SHP77 treated with DMSO at 0.1 percent for 48 hours (cell line): Measurements from ENCODE around the gene PPP6R2.

ENCODE experiments used
- DNase-seq: peaks from one replicate; lab custom pipeline; 2025; lab: John Stamatoyannopoulos, UW

The PPP6R2 gene

GRCh38 chr22:50468626-50469025 is 125.5 kb downstream of the PPP6R2 start:
- no peak for DNase-seq

DNA sequence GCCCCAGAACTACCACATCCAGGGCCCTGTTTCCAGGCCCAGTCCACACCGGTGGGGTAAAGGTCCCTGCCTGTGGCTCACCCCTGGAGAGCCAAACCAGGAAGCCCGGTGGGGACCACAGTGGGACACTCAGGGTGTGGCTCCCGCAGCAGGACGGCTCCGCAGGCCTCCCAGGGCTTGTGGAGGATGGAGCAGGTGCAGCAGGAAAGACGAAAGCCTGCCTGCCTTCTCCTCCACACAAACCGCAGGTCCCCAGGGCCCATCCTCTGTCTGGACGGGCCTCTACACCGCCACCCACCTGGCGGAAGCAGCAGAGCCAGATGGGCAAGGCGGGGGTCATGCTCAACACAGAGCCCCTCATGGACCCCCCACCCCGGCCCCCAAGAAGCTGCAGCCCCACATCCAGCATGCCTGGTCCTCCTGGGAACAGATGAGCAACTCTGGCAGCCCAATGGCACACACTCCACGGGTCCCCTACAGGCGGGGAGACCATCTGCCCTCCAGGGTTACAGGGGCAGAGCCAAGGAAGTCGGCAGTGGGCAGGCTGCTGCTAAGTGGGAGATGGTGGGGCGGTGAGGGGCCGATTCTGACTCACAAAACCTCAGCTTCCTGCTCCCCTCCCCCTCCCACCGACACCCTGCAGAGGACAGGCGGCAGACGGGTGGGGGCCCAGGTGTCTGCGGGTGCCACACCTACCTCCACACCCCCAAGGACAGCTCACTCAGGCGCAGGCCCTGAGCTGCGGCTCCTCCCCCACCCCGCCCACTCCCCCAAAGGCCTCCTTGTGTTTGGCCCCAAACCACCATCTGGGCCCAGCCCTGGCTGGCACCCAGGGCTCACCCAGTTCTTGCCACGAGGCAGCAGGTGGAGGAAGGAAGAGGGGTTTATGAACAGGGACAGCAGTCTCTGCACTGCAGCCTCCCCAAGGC is 126.5 kb downstream of the PPP6R2 start:
- no peak for DNase-seq

- no peak for DNase-seq
These were observed 127.4 kb downstream of the PPP6R2 start for GRCh38 chr22:50470491-50470890.

DNA sequence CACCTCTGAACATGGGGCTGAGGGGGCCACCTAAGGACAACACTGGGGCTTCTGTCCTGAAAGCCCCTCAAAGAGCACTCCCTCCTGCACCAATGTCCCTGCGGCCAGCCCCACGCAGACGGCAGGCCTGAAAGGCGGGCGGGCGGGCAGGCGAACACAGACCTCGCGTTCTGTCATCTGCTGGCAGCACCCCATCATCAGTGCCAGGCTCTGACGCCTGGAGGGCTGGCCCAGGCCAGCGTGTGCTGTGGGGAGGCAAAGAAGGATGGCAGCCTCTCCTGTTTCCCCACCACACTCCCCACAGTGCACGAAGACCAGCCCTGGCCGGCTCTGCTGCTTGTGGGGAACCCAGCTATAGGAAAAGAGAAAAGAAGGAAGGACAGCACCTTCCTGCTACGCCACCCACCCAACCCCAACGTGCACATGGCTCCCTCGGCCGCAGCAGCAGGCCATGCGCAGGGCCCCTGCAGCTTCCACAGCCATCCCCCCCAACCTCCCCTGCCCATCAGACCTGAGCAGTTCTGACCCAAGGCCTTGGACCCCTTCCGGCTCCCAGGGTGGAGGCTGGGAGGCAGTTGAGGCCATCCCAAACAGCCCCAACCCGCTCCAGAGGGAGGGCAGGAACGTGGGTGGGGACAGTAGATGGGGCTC is 128.2 kb downstream of the PPP6R2 start:
- DNase-seq: no peak

DNA sequence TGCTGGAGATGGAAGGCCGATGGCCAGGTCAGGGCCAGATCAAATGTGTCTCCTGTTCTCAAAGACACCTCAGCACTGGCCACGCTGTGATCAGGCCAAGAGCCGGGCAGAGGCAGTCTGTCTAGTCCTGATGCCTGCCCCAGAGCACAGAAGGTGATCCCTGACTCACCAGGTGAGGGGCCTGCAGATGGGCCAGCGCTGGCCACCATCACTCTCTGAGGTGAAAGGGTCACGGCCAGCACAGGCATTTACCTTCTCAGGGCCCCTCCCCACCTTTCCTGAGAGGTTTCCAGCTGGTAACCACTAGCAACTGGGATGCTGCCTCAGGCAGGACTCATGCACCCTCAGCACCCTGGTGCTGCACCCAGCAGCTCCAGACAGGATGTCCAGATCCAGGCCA is 128.8 kb downstream of the PPP6R2 start:
- no peak for DNase-seq

DNA sequence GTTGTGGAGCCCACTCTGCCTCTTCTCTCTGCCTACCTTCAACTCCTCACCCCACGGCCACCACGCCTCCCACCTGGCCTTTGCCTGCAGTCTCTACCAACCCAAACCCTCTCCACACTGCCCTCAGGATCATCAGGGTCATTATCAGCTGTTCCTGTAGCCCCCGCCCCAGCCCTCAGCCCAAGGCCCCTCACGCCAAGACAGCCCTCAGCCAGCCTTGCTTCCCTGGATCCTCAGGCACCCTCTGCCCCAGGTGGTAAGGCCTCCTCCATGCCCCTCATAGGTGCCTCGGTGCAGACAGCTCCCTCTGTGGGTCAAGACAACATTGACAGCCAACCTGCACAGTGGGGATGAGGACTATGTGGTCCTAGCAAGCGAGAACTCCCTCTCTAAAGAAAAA is 130.0 kb downstream of the PPP6R2 start:
- no peak for DNase-seq

DNA sequence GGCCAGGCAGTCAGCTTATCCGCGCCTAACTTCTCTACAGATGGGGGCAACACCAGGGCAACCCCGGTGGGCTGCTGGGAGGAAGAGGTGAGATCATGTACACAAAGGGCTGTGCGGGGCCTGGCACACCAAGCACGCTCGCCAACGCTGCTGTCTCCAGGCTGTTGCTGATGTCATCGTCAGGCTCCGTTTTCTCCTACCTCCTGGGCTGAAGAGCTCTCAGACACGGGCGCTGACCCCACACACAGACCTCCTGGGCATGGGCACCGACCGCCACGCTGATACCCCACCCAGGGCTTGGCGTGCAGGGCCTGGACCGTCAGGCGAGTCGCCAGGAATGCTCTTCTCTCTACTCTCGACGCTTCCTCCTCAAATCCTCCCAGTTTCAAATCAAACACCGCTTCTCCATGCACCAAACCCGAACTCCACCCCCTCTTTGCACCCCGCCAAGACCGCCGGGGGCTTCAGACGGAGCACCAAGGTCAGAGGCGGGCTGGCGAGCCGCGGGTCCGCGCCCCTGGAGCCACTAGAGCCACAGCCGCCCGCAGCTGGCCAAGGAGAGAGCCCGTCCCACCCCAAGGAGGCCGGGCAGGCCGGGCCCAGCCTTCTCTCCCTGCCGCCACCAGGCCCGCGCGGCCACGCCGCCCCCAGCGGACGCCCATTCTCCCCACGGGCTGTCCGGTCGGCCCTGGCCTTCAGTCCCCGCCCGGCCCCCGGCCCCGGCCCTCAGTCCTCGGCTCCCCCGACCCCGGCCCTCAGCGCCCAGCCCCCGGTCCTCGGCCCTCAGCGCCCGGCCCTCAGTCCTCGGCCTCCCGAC is 130.9 kb downstream of the PPP6R2 start:
- no peak for DNase-seq

- peak; percentile 58 for DNase-seq
These were observed 131.9 kb downstream of the PPP6R2 start, which contains the start of gene SBF1 for GRCh38 chr22:50474710-50475651. Gene SBF1 (minus strand): TSS chr22:50475035. CDS start chr22:50474840, 195 bp downstream.

GRCh38 chr22:50475652-50476002 is 132.5 kb downstream of the PPP6R2 start:
- DNase-seq: no peak

GRCh38 chr22:50476868-50477267 is 133.7 kb downstream of the PPP6R2 start:
- no peak for DNase-seq

DNA sequence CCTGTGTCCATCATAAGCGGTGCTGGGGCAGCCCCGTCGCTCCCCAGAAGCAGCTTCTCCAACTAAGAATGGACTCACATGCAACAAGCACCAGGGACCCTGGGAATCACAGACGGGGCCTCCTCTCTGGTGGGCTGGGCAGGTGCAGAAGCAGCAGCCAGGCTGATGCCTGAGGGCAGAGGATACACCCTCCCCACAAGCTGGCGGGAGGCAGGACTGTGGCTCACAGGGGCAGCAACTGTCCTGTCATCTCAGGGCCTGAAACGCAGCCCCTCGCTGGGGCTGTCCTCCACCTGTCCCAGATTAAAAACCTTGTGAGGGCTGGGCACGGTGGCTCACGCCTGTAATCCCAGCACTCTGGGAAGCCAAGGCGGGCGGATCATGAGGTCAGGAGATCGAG is 134.8 kb downstream of the PPP6R2 start:
- no peak for DNase-seq

DNA sequence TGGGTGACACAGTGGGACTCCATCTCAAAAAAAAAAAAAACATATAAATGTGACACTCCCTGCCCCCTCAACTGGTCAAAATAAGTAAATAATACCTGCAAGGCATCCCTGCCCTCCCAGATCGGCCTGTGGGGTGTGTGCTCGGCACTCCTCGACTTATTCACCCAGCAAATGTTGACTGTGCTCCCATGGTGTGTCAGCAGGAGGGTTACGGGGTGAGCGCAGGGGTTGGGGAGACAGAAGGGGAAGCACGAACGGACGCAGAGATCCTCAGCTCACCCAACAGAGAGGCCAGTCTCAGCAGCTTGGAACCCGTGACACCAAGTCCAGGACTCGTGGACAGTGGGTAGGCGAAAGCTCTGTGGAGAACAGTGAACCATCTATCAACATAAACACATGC is 136.6 kb downstream of the PPP6R2 start:
- DNase-seq: no peak

- no peak for DNase-seq
These were observed 137.9 kb downstream of the PPP6R2 start for GRCh38 chr22:50481045-50481439.

- no peak for DNase-seq
These were observed 138.4 kb downstream of the PPP6R2 start, which contains the start of gene ADM2 for GRCh38 chr22:50481440-50482106. Gene ADM2 (plus strand): TSS chr22:50481543. CDS start chr22:50481848, 305 bp downstream.

DNA sequence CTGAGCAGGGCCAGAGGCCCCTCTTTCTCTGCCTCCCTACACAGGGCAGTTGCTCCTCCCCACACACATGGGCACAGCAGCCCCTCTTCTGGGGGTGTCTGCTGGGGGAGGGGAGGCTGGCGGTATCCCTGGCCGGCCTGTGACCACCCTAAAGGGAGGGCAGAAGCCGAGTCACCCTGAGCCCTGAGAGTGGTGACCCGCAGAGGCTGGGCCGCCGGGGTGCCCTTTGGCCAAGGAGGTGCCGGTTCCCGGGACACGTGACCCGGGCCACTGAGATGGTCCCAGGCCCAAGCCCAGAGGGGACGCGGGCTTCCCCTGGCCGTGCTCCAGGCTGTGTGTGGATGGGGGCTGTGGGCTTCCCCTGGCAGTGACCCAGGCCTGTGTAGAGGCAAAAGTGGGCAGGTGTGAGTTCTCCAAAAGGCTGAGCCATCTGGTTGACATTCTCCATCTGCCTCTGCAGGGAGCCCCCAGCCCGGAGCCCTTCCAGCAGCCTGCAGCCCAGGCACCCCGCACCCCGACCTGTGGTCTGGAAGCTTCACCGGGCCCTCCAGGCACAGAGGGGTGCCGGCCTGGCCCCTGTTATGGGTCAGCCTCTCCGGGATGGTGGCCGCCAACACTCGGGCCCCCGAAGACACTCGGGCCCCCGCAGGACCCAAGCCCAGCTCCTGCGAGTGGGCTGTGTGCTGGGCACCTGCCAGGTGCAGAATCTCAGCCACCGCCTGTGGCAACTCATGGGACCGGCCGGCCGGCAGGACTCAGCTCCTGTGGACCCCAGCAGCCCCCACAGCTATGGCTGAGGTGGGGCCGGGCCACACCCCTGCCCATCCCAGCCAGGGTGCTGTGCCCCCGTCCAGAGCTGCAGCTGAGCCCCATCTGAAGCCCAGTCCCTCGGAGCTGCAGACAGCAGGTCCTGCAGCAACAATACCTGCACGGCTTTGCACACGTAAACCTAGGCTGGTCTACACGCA is 139.3 kb downstream of the PPP6R2 start:
- DNase-seq: no peak

DNA sequence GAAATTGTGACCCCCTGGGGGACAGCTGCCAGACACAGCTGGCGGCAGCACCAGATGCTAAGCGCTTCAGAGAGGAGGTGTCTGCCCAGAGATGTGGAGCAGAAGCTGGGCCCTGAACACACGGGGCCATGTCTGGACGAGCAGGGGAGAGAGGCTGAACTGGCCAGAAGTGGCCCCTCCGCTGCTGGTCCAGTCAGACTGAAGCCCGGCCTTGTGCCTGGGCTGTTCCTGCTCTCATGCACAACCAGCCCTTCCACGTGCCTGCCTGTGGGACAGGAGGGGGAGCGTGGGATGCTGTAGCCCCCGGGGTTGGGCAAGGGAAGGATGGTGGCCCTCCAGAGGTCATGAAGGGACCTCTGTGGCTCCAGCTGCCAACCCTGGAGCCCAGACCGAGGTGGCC is 140.0 kb downstream of the PPP6R2 start:
- no peak for DNase-seq

DNA sequence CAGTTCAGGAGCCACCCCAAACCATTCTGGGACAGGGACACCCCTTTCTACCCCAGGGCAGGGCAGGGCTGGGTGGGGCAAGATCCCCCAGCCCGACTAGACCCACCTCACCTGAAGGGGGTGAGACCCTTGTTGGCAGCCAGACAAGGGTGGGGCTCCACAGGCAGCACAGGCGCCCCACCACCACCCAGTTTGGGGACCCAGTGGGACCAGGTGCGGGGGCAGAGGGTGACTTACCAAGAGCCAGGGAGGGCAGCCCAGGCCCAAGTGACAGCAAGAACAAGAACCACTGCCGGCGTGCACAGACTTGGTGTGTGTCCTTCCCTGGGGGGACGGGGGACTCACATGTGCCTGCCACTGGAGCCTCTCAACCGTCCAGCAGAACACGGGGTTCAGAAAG is 140.4 kb downstream of the PPP6R2 start:
- DNase-seq: no peak

- DNase-seq: no peak
These were observed 141.1 kb downstream of the PPP6R2 start for GRCh38 chr22:50483977-50484853.
